PC-3 (cell line): ENCODE measurements around the gene MACIR. TPM values are rescaled to one million over a fixed set of nuclear protein-coding genes. Genes with fewer than 3 reads are reported as not detected.

Experiments used
- ATAC-seq: fragments of 200-7000 bp; cut with Tn5 transposase; 2 replicates; pipeline ENCODE4 v1.9.1; 2020; ENCODE audit warnings: mild to moderate bottlenecking, moderate library complexity
- BruUV-seq: library from RNA; stranded (reverse); fragments of 400-500 nt; replicated peaks from 2 replicates; lab custom pipeline; 2021; lab: Mats Ljungman, UMichigan
- CTCF ChIA-PET: fragments of 300-600 bp; sonication (Branson Sonifier 250); formaldehyde crosslinking; loops from one replicate; lab custom pipeline; 2022; ENCODE audit warnings: antibody characterized with exemption; lab: Charles Lee
- POLR2A ChIA-PET: fragments of 300-600 bp; sonication (Branson Sonifier 250); formaldehyde crosslinking; loops from one replicate; lab custom pipeline; 2022; ENCODE audit warnings: antibody characterized with exemption; ENCODE audit not compliant: unreplicated experiment; lab: Charles Lee
- DNase-seq: peaks from one replicate; pipeline ENCODE4 v3.0.0-alpha.2; 2015
- H2AFZ ChIP-seq: fragments of 300-600 bp; sonication (generic); 2 replicates; pipeline ENCODE4 v1.6.0; 2016; ENCODE audit warnings: antibody characterized with exemption, low read length
- H3F3A ChIP-seq: fragments of 300-600 bp; sonication (generic); one replicate; pipeline ENCODE4 v1.6.0; 2017; ENCODE audit warnings: antibody characterized with exemption, low read length, control low read depth, mild to moderate bottlenecking; ENCODE audit not compliant: unreplicated experiment
- H3K27ac ChIP-seq: fragments of 300-600 bp; sonication (generic); 2 replicates; pipeline ENCODE4 v1.5.1; 2016; ENCODE audit warnings: mild to moderate bottlenecking, low read length
- H3K27me3 ChIP-seq: fragments of 300-600 bp; sonication (generic); 2 replicates; pipeline ENCODE4 v1.6.1; 2016; ENCODE audit warnings: low read length, mixed read lengths
- H3K36me3 ChIP-seq: fragments of 300-600 bp; sonication (generic); 2 replicates; pipeline ENCODE4 v1.6.1; 2016; ENCODE audit warnings: low read depth, mixed run types, low read length, mixed read lengths
- H3K4me1 ChIP-seq: fragments of 300-600 bp; sonication (generic); 2 replicates; pipeline ENCODE4 v1.5.1; 2016; ENCODE audit warnings: low read length; ENCODE audit not compliant: insufficient read depth
- H3K4me2 ChIP-seq: fragments of 300-600 bp; sonication (generic); 2 replicates; pipeline ENCODE4 v1.6.0; 2016; ENCODE audit warnings: low read length
- H3K4me3 ChIP-seq: fragments of 300-600 bp; sonication (generic); 2 replicates; pipeline ENCODE4 v1.5.1; 2016; ENCODE audit warnings: mild to moderate bottlenecking, low read length, mixed read lengths
- H3K79me2 ChIP-seq: fragments of 300-600 bp; sonication (generic); 2 replicates; pipeline ENCODE4 v1.6.1; 2017; ENCODE audit warnings: low read length, mixed read lengths
- H3K9ac ChIP-seq: fragments of 300-600 bp; sonication (generic); 2 replicates; pipeline ENCODE4 v1.6.0; 2016; ENCODE audit warnings: mild to moderate bottlenecking, low read length
- H3K9me2 ChIP-seq: fragments of 300-600 bp; sonication (generic); replicated peaks from 2 replicates; pipeline ENCODE4 v1.6.1; 2016; ENCODE audit warnings: mixed run types, low read length, mixed read lengths
- H3K9me3 ChIP-seq: fragments of 300-600 bp; sonication (generic); 2 replicates; pipeline ENCODE4 v1.6.1; 2016; ENCODE audit warnings: low read length, mixed read lengths
- H4K20me1 ChIP-seq: fragments of 300-600 bp; sonication (generic); 2 replicates; pipeline ENCODE4 v1.6.1; 2016; ENCODE audit warnings: low read length, mixed read lengths
- EZH2 ChIP-seq: fragments of 300-600 bp; sonication (generic); IDR thresholded peaks from one replicate; pipeline ENCODE4 v1.6.1; 2017; ENCODE audit warnings: antibody characterized with exemption, mild to moderate bottlenecking, low read length; ENCODE audit not compliant: unreplicated experiment
- EZH2phosphoT487 ChIP-seq: fragments of 300-600 bp; sonication (generic); IDR thresholded peaks from 2 replicates; pipeline ENCODE4 v1.6.1; 2018; ENCODE audit warnings: mild to moderate bottlenecking, antibody characterized with exemption, low read length, borderline replicate concordance
- intact Hi-C: fragments of 100-400 bp; cut with micrococcal nuclease; formaldehyde crosslinking; loops from 2 replicates; pipeline ENCODE4 v1.9.0; 2023
- total RNA-seq: library from RNA; depleted of rRNA; stranded (reverse); fragments of >200 nt; gene quantifications from 2 replicates; pipeline ENCODE4 v1.2.3, GENCODE V29; 2014
- TF ChIP-seq, protein P1 (sequence below): fragments of 300-600 bp; sonication (generic); conservative IDR thresholded peaks from 2 replicates; pipeline ENCODE4 v1.5.1; 2017; ENCODE audit warnings: antibody characterized with exemption, low read depth, mild to moderate bottlenecking, low read length

The MACIR gene
- total RNA-seq, 1 experiment from 2014 or later: 22.2 TPM

DNA sequence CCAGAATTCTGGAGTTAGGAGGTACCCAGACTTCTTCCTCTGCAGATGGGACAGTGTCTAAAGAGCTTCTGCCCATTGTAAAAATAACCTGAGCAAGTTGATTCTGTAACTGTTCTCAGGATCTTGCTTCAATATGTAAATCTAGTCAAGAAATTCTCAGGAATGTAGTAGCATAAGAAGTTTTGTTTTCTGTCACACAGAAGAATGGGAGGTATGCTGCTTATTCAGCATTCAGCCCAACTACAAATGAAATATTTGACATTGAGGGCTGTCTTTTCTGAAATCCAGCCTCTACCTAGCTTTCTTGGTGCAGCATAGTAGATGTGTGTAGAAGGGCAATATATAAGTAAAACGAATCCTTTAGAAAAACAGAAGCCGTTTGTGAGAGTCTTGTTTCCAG lies 13.8 kb downstream of the MACIR start:
- TF ChIP-seq EZH2 (no peak), EZH2phosphoT487 (no peak)
- TF ChIP-seq, protein P1, sequence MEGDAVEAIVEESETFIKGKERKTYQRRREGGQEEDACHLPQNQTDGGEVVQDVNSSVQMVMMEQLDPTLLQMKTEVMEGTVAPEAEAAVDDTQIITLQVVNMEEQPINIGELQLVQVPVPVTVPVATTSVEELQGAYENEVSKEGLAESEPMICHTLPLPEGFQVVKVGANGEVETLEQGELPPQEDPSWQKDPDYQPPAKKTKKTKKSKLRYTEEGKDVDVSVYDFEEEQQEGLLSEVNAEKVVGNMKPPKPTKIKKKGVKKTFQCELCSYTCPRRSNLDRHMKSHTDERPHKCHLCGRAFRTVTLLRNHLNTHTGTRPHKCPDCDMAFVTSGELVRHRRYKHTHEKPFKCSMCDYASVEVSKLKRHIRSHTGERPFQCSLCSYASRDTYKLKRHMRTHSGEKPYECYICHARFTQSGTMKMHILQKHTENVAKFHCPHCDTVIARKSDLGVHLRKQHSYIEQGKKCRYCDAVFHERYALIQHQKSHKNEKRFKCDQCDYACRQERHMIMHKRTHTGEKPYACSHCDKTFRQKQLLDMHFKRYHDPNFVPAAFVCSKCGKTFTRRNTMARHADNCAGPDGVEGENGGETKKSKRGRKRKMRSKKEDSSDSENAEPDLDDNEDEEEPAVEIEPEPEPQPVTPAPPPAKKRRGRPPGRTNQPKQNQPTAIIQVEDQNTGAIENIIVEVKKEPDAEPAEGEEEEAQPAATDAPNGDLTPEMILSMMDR: no peak
- H3K79me2 ChIP-seq: peaks cover 95% of the 10 kb centered on the region
- H3K4me2 ChIP-seq: peak overlapping the region; percentile 27
- BruUV-seq: no TSS peak
- ATAC-seq: no peak
- H3K27me3 ChIP-seq: no peaks in the 10 kb centered on the region
- no peak overlapping the region for H3K4me3 ChIP-seq
- intact Hi-C loops: loop anchor here (1.0 to 5.0 kb wide), 2 partner anchors 10 to 105 kb away; no protein-coding TSS in a partner anchor
- ChIA-PET CTCF (no interaction called here), POLR2A (interaction anchor here (1.0 kb wide), 1 partner anchor 14 kb away, joined by 16 read pairs; the partner anchor contains the start of gene MACIR)
- H3F3A ChIP-seq: no peaks in the 10 kb centered on the region
- no peak for DNase-seq
- peak overlapping the region; percentile 23 for H3K27ac ChIP-seq
- peaks cover 8% of the 10 kb centered on the region; the same call in 1 of the 2 replicates for H4K20me1 ChIP-seq
- peaks cover 41% of the 10 kb centered on the region for H3K4me1 ChIP-seq
- H3K36me3 ChIP-seq: peaks cover 32% of the 10 kb centered on the region
- no peak overlapping the region for H3K9ac ChIP-seq
- no peak overlapping the region for H2AFZ ChIP-seq
- no peaks in the 10 kb centered on the region for H3K9me3 ChIP-seq
- no peaks in the 10 kb centered on the region for H3K9me2 ChIP-seq

DNA sequence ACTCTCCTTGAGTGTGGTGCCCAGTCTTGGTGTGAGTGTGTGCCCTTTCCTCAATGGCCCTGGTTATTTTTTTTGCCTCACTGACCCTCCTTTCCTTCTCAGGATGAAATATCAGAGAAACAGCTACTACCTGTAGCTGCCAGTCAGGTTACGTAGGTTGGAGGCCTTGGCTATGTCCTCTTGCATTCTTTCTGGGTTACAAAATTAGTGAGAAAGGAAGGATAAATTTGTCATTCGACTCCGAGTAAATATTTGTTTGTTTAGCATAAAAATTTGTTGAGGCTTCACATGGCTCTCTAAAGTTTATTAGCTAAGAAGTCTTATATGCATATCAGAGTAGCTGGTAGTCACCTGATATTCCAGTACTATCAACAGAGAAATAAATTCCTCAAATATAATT lies 15.4 kb downstream of the MACIR start:
- intact Hi-C loops: loop anchor here (5.0 kb wide), 1 partner anchor 103 kb away; no protein-coding TSS in a partner anchor
- no TSS peak for BruUV-seq
- Histone ChIP-seq H3F3A (no peaks in the 10 kb centered on the region), H3K9me3 (no peaks in the 10 kb centered on the region), H3K4me2 (peak overlapping the region; percentile 66), H3K9me2 (no peaks in the 10 kb centered on the region), H3K36me3 (peaks cover 29% of the 10 kb centered on the region), H3K4me1 (peaks cover 41% of the 10 kb centered on the region), H4K20me1 (peaks cover 8% of the 10 kb centered on the region; the same call in 1 of the 2 replicates), H3K9ac (no peak overlapping the region), H2AFZ (no peak overlapping the region), H3K4me3 (no peak overlapping the region), H3K27me3 (no peaks in the 10 kb centered on the region), H3K27ac (peak overlapping the region; percentile 50), H3K79me2 (peaks cover 88% of the 10 kb centered on the region)
- POLR2A ChIA-PET: interaction anchor here (1.2 kb wide), 1 partner anchor 15 kb away, joined by 3 read pairs; the partner anchor contains the start of gene MACIR
- peak; percentile 65 for DNase-seq
- CTCF ChIA-PET: interaction anchor here (0.7 to 1.8 kb wide), 2 partner anchors 15 to 44 kb away, joined by 6 to 10 read pairs; partner anchors contain the start of gene MACIR
- peak; percentile 42 for ATAC-seq
- TF ChIP-seq EZH2 (no peak), EZH2phosphoT487 (no peak)
- TF ChIP-seq, protein P1: no peak

DNA sequence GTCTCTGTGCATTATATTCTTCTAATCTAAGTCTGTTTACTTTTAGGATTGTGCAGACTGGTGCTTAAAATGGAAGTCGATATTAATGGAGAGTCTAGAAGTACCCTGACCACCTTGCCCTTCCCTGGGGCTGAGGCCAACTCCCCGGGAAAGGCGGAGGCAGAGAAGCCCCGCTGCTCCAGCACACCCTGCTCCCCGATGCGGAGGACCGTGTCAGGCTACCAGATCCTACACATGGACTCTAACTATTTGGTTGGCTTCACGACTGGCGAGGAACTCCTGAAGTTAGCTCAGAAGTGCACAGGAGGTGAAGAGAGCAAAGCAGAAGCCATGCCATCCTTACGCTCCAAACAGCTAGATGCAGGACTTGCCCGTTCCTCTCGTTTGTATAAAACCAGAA lies 17.3 kb downstream of the MACIR start:
- Histone ChIP-seq H3K9ac (no peak overlapping the region), H3K4me3 (no peak overlapping the region), H2AFZ (no peak overlapping the region), H3F3A (no peaks in the 10 kb centered on the region), H3K79me2 (peaks cover 70% of the 10 kb centered on the region), H3K36me3 (peaks cover 29% of the 10 kb centered on the region), H3K4me2 (no peak overlapping the region), H3K9me3 (no peaks in the 10 kb centered on the region), H3K4me1 (peaks cover 40% of the 10 kb centered on the region), H3K9me2 (no peaks in the 10 kb centered on the region), H3K27me3 (no peaks in the 10 kb centered on the region), H3K27ac (no peak overlapping the region), H4K20me1 (peaks cover 7% of the 10 kb centered on the region; the same call in 1 of the 2 replicates)
- ATAC-seq: no peak
- DNase-seq: no peak
- BruUV-seq: no TSS peak
- no peak for TF ChIP-seq EZH2
- no peak for TF ChIP-seq EZH2phosphoT487
- TF ChIP-seq, protein P1: no peak
- intact Hi-C loops: no loop called here
- ChIA-PET CTCF (no interaction called here), POLR2A (no interaction called here)
